Measurements from ENCODE around the gene SGMS1.
A peak's percentile ranks its signal among the peaks of the same experiment; 100 is the strongest.
"Not testable (repeated sequence)": the region's sequence is repeated elsewhere in the genome, so short reads cannot be mapped to it uniquely, and the experiment has no call there.

SGMS1 gene

GRCh38 chr10:50513956-50514355 lies 109.8 kb downstream of the SGMS1 start:
- DNase-seq (ENCODE audit: insufficient read length, low spot score) (no peak), FAIRE-seq (no peak)

- FAIRE-seq, result no peak
These were observed 110.9 kb downstream of the SGMS1 start for GRCh38 chr10:50512743-50513416.

GRCh38 chr10:50512214-50512595 lies 111.6 kb downstream of the SGMS1 start:
- DNase-seq (ENCODE audit: insufficient read length, low spot score) (no peak), FAIRE-seq (no peak)

More at GRCh38 chr10:50512743-50513416, 110.9 kb downstream of the SGMS1 start:
- no peak for DNase-seq (ENCODE audit: insufficient read length, low spot score)

DNA sequence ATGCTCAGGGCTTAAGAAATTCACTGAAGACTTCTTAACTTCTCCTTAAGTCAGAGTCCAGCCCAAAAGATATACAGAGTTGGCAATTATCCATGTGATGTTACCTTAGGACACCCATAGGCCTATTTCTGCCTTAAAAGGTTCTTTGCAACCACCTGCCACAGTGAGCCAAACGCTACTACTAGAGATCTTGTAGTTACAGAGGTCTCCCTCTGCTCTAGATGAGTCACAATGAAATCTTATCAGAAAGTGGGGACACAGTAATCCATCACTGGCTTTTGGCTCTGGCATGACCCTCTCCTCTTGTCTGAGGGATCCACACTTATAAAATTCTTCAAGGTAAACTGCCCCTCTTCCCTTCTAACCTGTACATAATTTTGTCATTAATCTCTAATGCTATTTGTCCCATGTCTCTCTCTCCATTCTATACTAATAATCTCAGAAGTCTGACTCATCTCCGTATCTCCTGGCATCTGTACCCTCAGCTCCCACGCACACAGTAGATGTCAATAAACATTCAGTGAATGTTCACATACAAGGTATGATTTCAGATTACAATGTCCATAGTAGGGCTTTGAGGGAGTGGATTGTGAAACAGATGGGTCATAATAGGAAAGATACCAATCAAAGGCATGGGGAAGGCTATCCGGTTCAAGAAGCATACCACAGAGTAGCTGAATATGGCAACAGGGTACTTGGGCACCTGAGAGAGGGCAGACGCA lies 112.1 kb downstream of the SGMS1 start:
- FAIRE-seq (no peak), DNase-seq (ENCODE audit: insufficient read length, low spot score) (no peak)

DNA sequence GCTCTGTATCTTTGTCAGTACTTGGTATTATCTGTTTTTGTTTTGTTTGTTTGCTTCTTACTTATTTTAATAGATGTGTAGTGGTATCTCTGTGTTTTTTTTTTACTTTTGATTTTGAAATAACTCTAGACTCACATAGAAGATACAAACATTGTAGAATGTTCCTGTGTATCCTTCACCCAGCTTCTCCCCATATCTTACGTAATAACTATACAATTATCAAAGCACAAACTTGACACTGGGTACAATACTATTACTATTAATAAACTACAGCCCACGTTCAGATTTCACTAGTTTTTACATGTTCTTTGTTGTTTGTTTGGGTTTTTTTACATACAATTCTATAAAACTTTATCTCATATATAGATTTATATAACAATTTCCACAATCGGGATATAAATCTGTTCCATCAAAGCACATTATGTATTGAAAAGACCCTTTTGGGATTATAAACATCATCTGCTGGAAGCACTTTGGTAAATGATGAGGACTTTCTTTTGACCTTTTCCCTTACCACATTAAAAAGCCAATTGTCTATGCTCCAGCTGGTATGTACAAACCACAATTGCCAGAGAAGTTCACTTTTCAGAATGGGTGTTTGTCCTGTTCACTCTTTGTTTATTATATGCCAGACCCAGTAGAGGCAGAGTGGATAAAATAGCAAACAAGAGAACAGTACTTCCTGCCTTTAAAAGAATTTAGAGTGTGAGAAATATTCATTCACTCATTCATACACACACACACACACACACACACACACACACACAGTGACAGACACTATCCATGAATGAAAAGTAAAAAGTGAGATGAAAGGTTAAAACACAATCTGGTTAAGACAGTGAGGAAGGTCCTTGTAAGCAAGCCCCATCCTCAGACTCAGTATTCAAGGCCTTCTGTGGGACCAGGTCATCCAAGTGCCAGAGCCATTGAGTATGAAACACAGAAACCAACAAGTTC lies 113.0 kb downstream of the SGMS1 start:
- FAIRE-seq, result no peak

DNA sequence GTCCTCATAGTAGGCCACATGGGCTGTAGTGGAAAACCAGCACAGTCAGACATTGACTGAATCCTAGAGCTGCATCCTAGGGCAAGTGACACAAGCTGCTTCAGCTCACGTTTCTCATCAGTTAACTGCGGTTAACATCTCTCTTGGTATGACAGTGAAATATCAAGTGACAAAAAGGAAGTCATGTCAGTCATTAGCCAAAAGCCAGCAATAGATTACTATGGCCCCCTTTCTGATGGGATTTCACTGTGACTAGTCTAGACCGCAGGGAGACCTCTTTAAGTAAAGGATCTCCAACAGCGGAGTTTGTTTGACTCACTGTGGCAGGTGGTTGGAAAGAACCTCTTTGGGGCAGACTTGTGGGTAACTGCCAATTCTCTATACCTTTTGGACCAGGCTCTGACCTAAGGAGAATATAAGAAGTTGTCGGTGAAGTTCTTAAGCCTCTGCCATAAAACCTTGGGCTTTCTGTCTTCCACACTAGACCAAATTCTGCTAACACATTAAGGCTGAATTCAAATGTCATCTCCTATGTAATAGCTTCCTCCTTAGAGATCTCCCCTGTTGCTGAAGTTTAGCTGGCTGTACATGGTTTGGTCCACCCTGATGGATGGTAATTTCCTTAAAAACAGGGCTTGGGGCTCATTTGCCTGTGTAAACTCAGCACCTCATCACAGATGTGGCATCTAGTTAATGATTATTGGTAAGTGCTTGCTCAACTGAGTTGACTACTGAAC lies 115.3 kb downstream of the SGMS1 start:
- FAIRE-seq (no peak), DNase-seq (ENCODE audit: insufficient read length, low spot score) (no peak)

More for the DNA sequence above, 113.0 kb downstream of the SGMS1 start:
- DNase-seq (ENCODE audit: insufficient read length, low spot score), result no peak

- no peak for FAIRE-seq
- no peak for DNase-seq (ENCODE audit: insufficient read length, low spot score)
These were observed 116.7 kb downstream of the SGMS1 start for GRCh38 chr10:50506861-50507573.

- DNase-seq (ENCODE audit: insufficient read length, low spot score) (no peak), FAIRE-seq (no peak)
These were observed 119.4 kb downstream of the SGMS1 start for GRCh38 chr10:50504389-50504788.

GRCh38 chr10:50503661-50504320 lies 120.0 kb downstream of the SGMS1 start:
- DNase-seq (ENCODE audit: insufficient read length, low spot score) (no peak), FAIRE-seq (no peak)

DNA sequence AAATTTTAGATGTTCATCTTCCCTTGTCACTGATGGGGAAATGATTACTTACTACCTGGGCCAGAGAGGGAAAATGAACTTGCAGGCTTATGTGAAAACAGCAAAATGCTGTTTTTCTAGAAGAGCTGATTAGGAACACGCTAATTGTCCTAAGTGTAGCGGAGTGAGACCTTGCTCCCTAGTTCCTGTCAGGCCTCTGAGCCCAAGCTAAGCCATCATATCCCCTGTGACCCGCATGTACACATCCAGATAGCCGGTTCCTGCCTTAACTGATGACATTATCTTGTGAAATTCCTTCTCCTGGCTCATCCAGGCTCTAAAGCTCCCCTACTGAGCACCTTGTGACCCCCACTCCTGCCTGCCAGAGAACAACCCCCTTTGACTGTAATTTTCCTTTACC lies 120.6 kb downstream of the SGMS1 start:
- not testable (repeated sequence) for DNase-seq (ENCODE audit: insufficient read length, low spot score); FAIRE-seq

DNA sequence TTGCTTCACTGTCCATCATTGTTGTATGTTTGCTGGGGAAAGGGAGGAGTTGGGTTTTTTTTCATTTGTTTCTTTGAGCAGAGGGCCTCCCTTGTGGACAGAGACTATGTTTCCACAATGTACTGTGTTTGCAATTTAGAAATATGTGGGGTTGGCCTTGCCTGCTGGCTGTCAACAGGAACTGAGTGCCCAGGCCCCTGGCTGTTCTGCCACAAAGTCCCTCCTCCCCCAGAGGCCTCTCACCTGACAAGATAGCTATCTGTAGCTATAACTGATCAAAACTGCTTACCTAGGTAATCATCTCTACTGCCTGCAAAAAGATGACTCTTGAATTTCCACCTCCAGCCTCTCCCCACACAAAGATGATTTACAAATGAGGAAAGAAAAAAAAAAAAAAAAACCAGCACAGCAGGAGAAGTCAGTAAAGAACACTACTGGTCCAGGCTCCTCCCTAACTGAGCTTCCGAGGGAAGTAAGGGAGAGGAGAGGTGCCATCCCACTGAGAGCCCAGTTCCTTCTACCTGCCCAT lies 121.8 kb downstream of the SGMS1 start:
- no peak for DNase-seq (ENCODE audit: insufficient read length, low spot score)
- no peak for FAIRE-seq

GRCh38 chr10:50501478-50501877 lies 122.3 kb downstream of the SGMS1 start:
- no peak for FAIRE-seq
- DNase-seq (ENCODE audit: insufficient read length, low spot score), result peak; percentile 48

GRCh38 chr10:50498465-50498864 lies 125.3 kb downstream of the SGMS1 start:
- FAIRE-seq (no peak), DNase-seq (ENCODE audit: insufficient read length, low spot score) (no peak)

- peak; percentile 33 for DNase-seq (ENCODE audit: insufficient read length, low spot score)
- FAIRE-seq, result no peak
These were observed 126.0 kb downstream of the SGMS1 start for GRCh38 chr10:50497758-50498157.

GRCh38 chr10:50496228-50496627 lies 127.5 kb downstream of the SGMS1 start:
- DNase-seq (ENCODE audit: insufficient read length, low spot score), result no peak
- FAIRE-seq, result no peak

GRCh38 chr10:50490241-50490640 lies 133.5 kb downstream of the SGMS1 start:
- FAIRE-seq (no peak), DNase-seq (ENCODE audit: insufficient read length, low spot score) (no peak)

- not testable (repeated sequence) for DNase-seq (ENCODE audit: insufficient read length, low spot score); FAIRE-seq
These were observed 139.2 kb downstream of the SGMS1 start for GRCh38 chr10:50484550-50484949.

DNA sequence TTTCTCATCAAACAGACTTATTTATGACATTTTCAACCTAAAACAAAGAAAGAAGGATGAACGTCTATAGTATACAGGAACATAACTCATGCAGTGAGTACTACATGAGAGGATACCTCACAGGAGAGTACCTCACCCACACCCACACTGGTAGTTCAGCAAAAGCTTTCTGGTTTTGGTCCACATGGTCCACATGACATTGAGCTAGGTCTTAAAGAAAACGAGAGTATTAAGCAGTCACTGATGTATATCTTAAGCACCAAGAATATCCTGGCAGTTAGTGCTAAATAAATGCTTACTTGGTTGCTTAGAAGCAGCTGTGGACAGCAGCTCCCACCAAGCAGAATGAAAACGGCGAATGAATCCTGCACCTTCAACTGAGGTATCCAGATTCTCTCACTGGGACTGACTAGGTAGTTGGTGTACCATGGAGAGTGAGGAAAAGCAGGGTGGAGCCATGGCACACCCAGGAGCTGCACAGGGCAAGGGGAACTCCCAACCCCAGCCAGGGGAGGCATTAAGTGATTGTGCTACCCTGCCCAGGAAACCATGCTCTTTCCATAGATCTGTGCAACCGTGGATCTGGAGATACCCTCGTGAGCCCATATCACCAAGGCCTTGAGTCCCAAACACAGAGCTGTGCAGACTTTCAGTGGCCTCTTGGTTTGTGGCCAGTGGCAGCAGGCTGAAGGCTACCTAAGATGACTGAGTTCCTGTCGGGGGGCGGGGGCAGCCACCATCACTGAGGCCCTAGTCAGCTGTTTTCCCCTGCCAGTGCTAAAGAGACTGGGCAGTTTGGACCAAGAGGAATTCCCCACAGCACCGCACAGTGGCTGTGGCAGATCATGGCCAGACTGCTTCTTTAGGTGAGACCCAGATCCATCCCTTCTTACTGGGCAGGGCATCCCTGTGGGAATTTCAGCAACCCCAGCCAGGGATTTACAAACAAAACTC lies 143.4 kb downstream of the SGMS1 start:
- FAIRE-seq (no peak), DNase-seq (ENCODE audit: insufficient read length, low spot score) (no peak)

All from HTR-8/SVneo (cell line).